ENCODE results near the gene SNRPE.

DNA sequence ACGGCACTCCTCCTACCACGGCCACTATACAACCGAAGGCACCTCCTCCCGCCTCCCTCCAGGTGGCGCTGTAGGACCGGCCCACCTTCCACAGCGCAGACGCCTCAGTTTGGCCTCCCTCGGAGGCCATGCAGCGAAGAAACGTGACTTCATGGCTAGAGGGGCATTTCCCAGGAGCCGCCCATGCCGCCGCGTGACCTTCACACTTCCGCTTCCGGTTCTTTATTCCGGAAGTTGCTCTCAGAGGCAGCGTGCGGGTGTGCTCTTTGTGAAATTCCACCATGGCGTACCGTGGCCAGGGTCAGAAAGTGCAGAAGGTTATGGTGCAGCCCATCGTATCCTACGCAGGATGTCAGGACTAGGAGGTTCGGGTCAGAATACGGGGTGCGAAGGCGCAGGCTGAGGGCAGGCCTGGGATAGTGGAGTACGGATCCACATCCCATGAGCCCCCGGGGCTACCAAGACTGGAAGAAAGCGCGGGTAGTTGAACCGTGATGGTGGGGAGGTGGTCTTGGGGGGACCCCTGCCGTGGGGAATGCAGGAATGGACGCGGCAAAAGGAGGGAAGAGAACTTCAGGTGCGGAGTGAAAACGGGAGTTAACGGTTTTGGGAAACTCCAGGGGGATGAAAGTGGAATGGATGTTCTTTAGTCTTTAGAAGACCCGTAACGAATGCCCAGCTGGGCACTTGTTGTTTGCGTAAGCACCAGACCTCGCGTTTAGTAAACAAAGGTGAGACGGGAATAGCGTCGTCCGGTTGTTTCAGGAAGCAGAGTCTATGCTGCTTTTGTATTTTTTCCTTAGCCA lies at the start of gene SNRPE:
- TF ChIP-seq, protein P1, sequence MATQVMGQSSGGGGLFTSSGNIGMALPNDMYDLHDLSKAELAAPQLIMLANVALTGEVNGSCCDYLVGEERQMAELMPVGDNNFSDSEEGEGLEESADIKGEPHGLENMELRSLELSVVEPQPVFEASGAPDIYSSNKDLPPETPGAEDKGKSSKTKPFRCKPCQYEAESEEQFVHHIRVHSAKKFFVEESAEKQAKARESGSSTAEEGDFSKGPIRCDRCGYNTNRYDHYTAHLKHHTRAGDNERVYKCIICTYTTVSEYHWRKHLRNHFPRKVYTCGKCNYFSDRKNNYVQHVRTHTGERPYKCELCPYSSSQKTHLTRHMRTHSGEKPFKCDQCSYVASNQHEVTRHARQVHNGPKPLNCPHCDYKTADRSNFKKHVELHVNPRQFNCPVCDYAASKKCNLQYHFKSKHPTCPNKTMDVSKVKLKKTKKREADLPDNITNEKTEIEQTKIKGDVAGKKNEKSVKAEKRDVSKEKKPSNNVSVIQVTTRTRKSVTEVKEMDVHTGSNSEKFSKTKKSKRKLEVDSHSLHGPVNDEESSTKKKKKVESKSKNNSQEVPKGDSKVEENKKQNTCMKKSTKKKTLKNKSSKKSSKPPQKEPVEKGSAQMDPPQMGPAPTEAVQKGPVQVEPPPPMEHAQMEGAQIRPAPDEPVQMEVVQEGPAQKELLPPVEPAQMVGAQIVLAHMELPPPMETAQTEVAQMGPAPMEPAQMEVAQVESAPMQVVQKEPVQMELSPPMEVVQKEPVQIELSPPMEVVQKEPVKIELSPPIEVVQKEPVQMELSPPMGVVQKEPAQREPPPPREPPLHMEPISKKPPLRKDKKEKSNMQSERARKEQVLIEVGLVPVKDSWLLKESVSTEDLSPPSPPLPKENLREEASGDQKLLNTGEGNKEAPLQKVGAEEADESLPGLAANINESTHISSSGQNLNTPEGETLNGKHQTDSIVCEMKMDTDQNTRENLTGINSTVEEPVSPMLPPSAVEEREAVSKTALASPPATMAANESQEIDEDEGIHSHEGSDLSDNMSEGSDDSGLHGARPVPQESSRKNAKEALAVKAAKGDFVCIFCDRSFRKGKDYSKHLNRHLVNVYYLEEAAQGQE (IDR thresholded peaks at IDR 0.05; ENCODE audit: low read depth), result no peak
- TF ChIP-seq, protein P2, sequence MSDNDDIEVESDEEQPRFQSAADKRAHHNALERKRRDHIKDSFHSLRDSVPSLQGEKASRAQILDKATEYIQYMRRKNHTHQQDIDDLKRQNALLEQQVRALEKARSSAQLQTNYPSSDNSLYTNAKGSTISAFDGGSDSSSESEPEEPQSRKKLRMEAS (IDR thresholded peaks at IDR 0.05), result peak; percentile 99
- TF ChIP-seq POLR2A (IDR thresholded peaks at IDR 0.05; ENCODE audit: borderline replicate concordance, extremely low read depth, insufficient read depth, insufficient read length) (peak; percentile 52), EZH2phosphoT487 (IDR thresholded peaks at IDR 0.05; ENCODE audit: borderline replicate concordance) (no peak), YY1 (IDR thresholded peaks at IDR 0.05; ENCODE audit: extremely low read depth, insufficient replicate concordance, low read depth, low read length) (peak; percentile 60), RAD21 (IDR thresholded peaks at IDR 0.05; ENCODE audit: low read depth) (peak; percentile 98), POLR2AphosphoS5 (IDR thresholded peaks at IDR 0.05; ENCODE audit: low read depth, low read length) (peak; percentile 81), ZFX (IDR thresholded peaks at IDR 0.05) (peak; percentile 84), ZNF274 (IDR thresholded peaks at IDR 0.05; ENCODE audit: low read depth, low read length) (no peak)
- TF ChIP-seq, protein P3, sequence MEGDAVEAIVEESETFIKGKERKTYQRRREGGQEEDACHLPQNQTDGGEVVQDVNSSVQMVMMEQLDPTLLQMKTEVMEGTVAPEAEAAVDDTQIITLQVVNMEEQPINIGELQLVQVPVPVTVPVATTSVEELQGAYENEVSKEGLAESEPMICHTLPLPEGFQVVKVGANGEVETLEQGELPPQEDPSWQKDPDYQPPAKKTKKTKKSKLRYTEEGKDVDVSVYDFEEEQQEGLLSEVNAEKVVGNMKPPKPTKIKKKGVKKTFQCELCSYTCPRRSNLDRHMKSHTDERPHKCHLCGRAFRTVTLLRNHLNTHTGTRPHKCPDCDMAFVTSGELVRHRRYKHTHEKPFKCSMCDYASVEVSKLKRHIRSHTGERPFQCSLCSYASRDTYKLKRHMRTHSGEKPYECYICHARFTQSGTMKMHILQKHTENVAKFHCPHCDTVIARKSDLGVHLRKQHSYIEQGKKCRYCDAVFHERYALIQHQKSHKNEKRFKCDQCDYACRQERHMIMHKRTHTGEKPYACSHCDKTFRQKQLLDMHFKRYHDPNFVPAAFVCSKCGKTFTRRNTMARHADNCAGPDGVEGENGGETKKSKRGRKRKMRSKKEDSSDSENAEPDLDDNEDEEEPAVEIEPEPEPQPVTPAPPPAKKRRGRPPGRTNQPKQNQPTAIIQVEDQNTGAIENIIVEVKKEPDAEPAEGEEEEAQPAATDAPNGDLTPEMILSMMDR (IDR thresholded peaks at IDR 0.05 in 2 of 3, conservative IDR thresholded peaks at IDR 0.05 in 1 of 3; ENCODE audit: borderline replicate concordance in 1 of 3, insufficient read depth in 1 of 3, low read depth in 2 of 3, low read length in 2 of 3), result peak; percentile 84 to 97 (median 92)
